GM23248 (cell line): ENCODE measurements around the gene TRIO.

Source experiments
- EZH2 ChIP-seq: fragments of 200-600 bp; sonication (generic); IDR thresholded peaks from 2 replicates; pipeline ENCODE4 v1.6.1; 2018; ENCODE audit warnings: antibody characterized with exemption, mild to moderate bottlenecking; ENCODE audit not compliant: insufficient read depth, poor library complexity, severe bottlenecking
- EZH2phosphoT487 ChIP-seq: fragments of 200-600 bp; sonication (generic); IDR thresholded peaks from 2 replicates; pipeline ENCODE4 v1.6.1; 2018; ENCODE audit warnings: antibody characterized with exemption, moderate library complexity, mild to moderate bottlenecking, low read depth; ENCODE audit not compliant: insufficient read depth

- TF ChIP-seq EZH2phosphoT487 = no peak
- no peak for TF ChIP-seq EZH2
These were observed 296.1 kb downstream of the TRIO start for GRCh38 chr5:14439087-14439871.
